AML-193 (cell line): Measurements from ENCODE around the gene STK38.
"Not testable (repeated sequence)": the region's sequence is repeated elsewhere in the genome, so short reads cannot be mapped to it uniquely, and the experiment has no call there.

Experiments used
- DNase-seq, 2 experiments: peaks; one replicate each; lab custom pipeline; 2025; lab: John Stamatoyannopoulos, UW

The STK38 gene

GRCh38 chr6:36487698-36488097 is 59.6 kb downstream of the STK38 start:
- no peak for DNase-seq

GRCh38 chr6:36484736-36485135 is 62.5 kb downstream of the STK38 start:
- DNase-seq = peak; percentile 43 to 57

- DNase-seq = not testable (repeated sequence)
Observed at GRCh38 chr6:36483326-36483725, 64.0 kb downstream of the STK38 start.

- DNase-seq = no peak
Observed at GRCh38 chr6:36479256-36479655, 68.0 kb downstream of the STK38 start.

- peak; percentile 47 to 67 for DNase-seq
Observed at GRCh38 chr6:36478051-36478526, 69.2 kb downstream of the STK38 start.

- no peak for DNase-seq
Observed at GRCh38 chr6:36469946-36470345, 77.3 kb downstream of the STK38 start.

- no peak for DNase-seq
Observed at GRCh38 chr6:36469148-36469661, 78.1 kb downstream of the STK38 start.

GRCh38 chr6:36467625-36468024 is 79.7 kb downstream of the STK38 start:
- no peak for DNase-seq

GRCh38 chr6:36464233-36464632 is 83.0 kb downstream of the STK38 start:
- no peak for DNase-seq

GRCh38 chr6:36463676-36464075 is 83.6 kb downstream of the STK38 start:
- no peak for DNase-seq

GRCh38 chr6:36461646-36462045 is 85.6 kb downstream of the STK38 start:
- no peak for DNase-seq

GRCh38 chr6:36460916-36461315 is 86.4 kb downstream of the STK38 start:
- DNase-seq = no peak

GRCh38 chr6:36459501-36459900 is 87.8 kb downstream of the STK38 start:
- no peak for DNase-seq

GRCh38 chr6:36455486-36456027 is 91.7 kb downstream of the STK38 start:
- DNase-seq = no peak

GRCh38 chr6:36452897-36453296 is 94.4 kb downstream of the STK38 start:
- not testable (repeated sequence) for DNase-seq

- DNase-seq = not testable (repeated sequence)
Observed at GRCh38 chr6:36449173-36449572, 98.1 kb downstream of the STK38 start.

- no peak for DNase-seq
Observed at GRCh38 chr6:36445621-36446020, 101.7 kb downstream of the STK38 start.

- no peak for DNase-seq
Observed at GRCh38 chr6:36444470-36444869, 102.8 kb downstream of the STK38 start.
